ENCODE measurements around the gene TBCB. TPM values are rescaled to one million over a fixed set of nuclear protein-coding genes. Genes with fewer than 3 reads are reported as not detected.

TBCB gene
- total and polyA plus RNA-seq, 2 donors (not counting 3 experiments of a cell fraction or from before 2014, with no cell fraction given), result 178 to 363 TPM

DNA sequence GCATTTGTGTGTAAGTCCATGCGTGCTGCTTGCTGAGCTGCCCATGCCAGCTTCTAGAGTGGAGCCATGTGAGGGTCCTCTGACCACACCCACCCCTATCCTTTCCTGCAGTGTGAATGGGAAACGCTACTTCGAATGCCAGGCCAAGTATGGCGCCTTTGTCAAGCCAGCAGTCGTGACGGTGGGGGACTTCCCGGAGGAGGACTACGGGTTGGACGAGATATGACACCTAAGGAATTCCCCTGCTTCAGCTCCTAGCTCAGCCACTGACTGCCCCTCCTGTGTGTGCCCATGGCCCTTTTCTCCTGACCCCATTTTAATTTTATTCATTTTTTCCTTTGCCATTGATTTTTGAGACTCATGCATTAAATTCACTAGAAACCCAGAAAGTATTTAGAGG lies 10.3 kb downstream of the TBCB start:
- no peaks in the 10 kb centered on the region for H3K27me3 ChIP-seq (ENCODE audit: control insufficient read depth in 2 of 2, insufficient read depth in 2 of 2, low read length in 2 of 2)
- H3K27ac ChIP-seq (ENCODE audit: insufficient read depth, low read depth, low read length), result no peak overlapping the region
- no peaks in the 10 kb centered on the region for H3K9me3 ChIP-seq (replicated peaks; ENCODE audit: control insufficient read depth, insufficient read depth, low read length)
- ChIA-PET CTCF (interaction anchor here (1.3 to 4.8 kb wide), 2 partner anchors 44 to 65 kb away, joined by 4 to 43 read pairs; no protein-coding TSS in a partner anchor), POLR2A (no interaction called here)
- no peaks in the 10 kb centered on the region for H3K9me1 ChIP-seq (replicated peaks; ENCODE audit: control insufficient read depth, extremely low read depth, insufficient read depth, low read length)
- H3K36me3 ChIP-seq (ENCODE audit: control insufficient read depth in 2 of 2, extremely low read depth in 1 of 2, insufficient read depth in 2 of 2, low read length in 2 of 2), result peaks cover 6 to 13% of the 10 kb centered on the region in 2 experiments
- no TSS peak for BruUV-seq (replicated peaks)
- H3K4me2 ChIP-seq (ENCODE audit: insufficient read depth, low read length), result no peak overlapping the region
- no peak overlapping the region for H2AFZ ChIP-seq (ENCODE audit: low read depth, low read length)
- FAIRE-seq (no peak), DNase-seq (ENCODE audit: low read depth, low spot score) (no peak)
- dilution Hi-C loops (cut with MboI; ENCODE audit: extremely low pct_ligation_motif_present, low sequenced_read_pairs) (no loop called here), intact Hi-C loops (cut with micrococcal nuclease) (loop anchor here (5.0 kb wide), 1 partner anchor 647 kb away; the partner anchor contains the start of gene ZNF850)
- no peak for TF ChIP-seq EZH2 (IDR thresholded peaks at IDR 0.05; ENCODE audit: borderline replicate concordance, low read depth, low read length, severe bottlenecking)
- TF ChIP-seq JUN (IDR thresholded peaks at IDR 0.05; ENCODE audit: borderline replicate concordance, insufficient read depth, insufficient read length, low read depth), result no peak
- TF ChIP-seq FOS (IDR thresholded peaks at IDR 0.05; ENCODE audit: borderline replicate concordance, insufficient read depth, low read length), result no peak
- TF ChIP-seq POLR2AphosphoS5 (IDR thresholded peaks at IDR 0.05; ENCODE audit: insufficient read depth, low read depth, low read length), result no peak
- no peak for TF ChIP-seq POLR2A (IDR thresholded peaks at IDR 0.05; ENCODE audit: low read depth, low read length)
- no peak for TF ChIP-seq MAX (IDR thresholded peaks at IDR 0.05; ENCODE audit: insufficient read depth, insufficient read length)
- TF ChIP-seq, protein P1, sequence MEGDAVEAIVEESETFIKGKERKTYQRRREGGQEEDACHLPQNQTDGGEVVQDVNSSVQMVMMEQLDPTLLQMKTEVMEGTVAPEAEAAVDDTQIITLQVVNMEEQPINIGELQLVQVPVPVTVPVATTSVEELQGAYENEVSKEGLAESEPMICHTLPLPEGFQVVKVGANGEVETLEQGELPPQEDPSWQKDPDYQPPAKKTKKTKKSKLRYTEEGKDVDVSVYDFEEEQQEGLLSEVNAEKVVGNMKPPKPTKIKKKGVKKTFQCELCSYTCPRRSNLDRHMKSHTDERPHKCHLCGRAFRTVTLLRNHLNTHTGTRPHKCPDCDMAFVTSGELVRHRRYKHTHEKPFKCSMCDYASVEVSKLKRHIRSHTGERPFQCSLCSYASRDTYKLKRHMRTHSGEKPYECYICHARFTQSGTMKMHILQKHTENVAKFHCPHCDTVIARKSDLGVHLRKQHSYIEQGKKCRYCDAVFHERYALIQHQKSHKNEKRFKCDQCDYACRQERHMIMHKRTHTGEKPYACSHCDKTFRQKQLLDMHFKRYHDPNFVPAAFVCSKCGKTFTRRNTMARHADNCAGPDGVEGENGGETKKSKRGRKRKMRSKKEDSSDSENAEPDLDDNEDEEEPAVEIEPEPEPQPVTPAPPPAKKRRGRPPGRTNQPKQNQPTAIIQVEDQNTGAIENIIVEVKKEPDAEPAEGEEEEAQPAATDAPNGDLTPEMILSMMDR (IDR thresholded peaks at IDR 0.05; ENCODE audit: extremely low read depth in 1 of 2, insufficient read depth in 1 of 2, low read depth in 1 of 2, low read length in 2 of 2), result no peak
- no peak for TF ChIP-seq MYC (IDR thresholded peaks at IDR 0.05; ENCODE audit: low read depth, low read length)
- no peak for TF ChIP-seq GATA2 (IDR thresholded peaks at IDR 0.05; ENCODE audit: insufficient read depth, insufficient read length, low read depth, low read length)
- H3K79me2 ChIP-seq (ENCODE audit: control insufficient read depth, insufficient read depth, low read length), result no peaks in the 10 kb centered on the region
- no peak overlapping the region for H3K4me3 ChIP-seq (replicated peaks in 1 of 3; ENCODE audit: insufficient read depth in 1 of 3, low read depth in 1 of 3, low read length in 3 of 3)
- H3K9ac ChIP-seq (replicated peaks; ENCODE audit: extremely low read depth, insufficient read depth, low read length), result no peak overlapping the region
- H3K4me1 ChIP-seq (ENCODE audit: control insufficient read depth, extremely low read depth, insufficient read depth, low read length), result peaks cover 6% of the 10 kb centered on the region
- no peaks in the 10 kb centered on the region for H4K20me1 ChIP-seq (replicated peaks; ENCODE audit: control insufficient read depth, extremely low read depth, insufficient read depth, low read length)

Measured in endothelial cell of umbilical vein (primary cell).